ENCODE results near the gene INPP4A. TPM values are rescaled to one million over a fixed set of nuclear protein-coding genes. Genes with fewer than 3 reads are reported as not detected.

The INPP4A gene
- polyA plus RNA-seq, 1 experiment = 12.9 TPM

- Histone ChIP-seq H3K27me3 (ENCODE audit: control insufficient read depth, insufficient read depth, low read length) (no peaks in the 10 kb centered on the region), H3K4me3 (ENCODE audit: low read depth, low read length) (no peak overlapping the region), H3K9me3 (ENCODE audit: control insufficient read depth, insufficient read depth, low read length) (no peaks in the 10 kb centered on the region), H3K27ac (ENCODE audit: low read depth, low read length) (no peak overlapping the region)
- DNase-seq (ENCODE audit: low read depth, low spot score) = no peak
- ChIA-PET POLR2A (no interaction called here), CTCF (no interaction called here)
- no peak for TF ChIP-seq CTCF (IDR thresholded peaks at IDR 0.05; ENCODE audit: low read depth, low read length)
These were observed 76.6 kb downstream of the INPP4A start for GRCh38 chr2:98521266-98521665.

GRCh38 chr2:98522854-98523253, 78.2 kb downstream of the INPP4A start:
- POLR2A ChIA-PET = no interaction called here
- no peak overlapping the region for H3K4me3 ChIP-seq (ENCODE audit: low read depth, low read length)
- CTCF ChIA-PET = no interaction called here

GRCh38 chr2:98524168-98524567, 79.5 kb downstream of the INPP4A start:
- TF ChIP-seq CTCF (IDR thresholded peaks at IDR 0.05; ENCODE audit: low read depth, low read length) = no peak
- no peak overlapping the region for H3K4me3 ChIP-seq (ENCODE audit: low read depth, low read length)
- H3K27ac ChIP-seq (ENCODE audit: low read depth, low read length) = no peak overlapping the region
- no peaks in the 10 kb centered on the region for H3K9me3 ChIP-seq (ENCODE audit: control insufficient read depth, insufficient read depth, low read length)
- no peaks in the 10 kb centered on the region for H3K27me3 ChIP-seq (ENCODE audit: control insufficient read depth, insufficient read depth, low read length)
- CTCF ChIA-PET = no interaction called here
- POLR2A ChIA-PET = no interaction called here
- DNase-seq (ENCODE audit: low read depth, low spot score) = no peak

More at GRCh38 chr2:98522854-98523253, 78.2 kb downstream of the INPP4A start:
- no peak for TF ChIP-seq CTCF (IDR thresholded peaks at IDR 0.05; ENCODE audit: low read depth, low read length)
- DNase-seq (ENCODE audit: low read depth, low spot score) = no peak
- H3K9me3 ChIP-seq (ENCODE audit: control insufficient read depth, insufficient read depth, low read length) = no peaks in the 10 kb centered on the region
- H3K27me3 ChIP-seq (ENCODE audit: control insufficient read depth, insufficient read depth, low read length) = no peaks in the 10 kb centered on the region
- H3K27ac ChIP-seq (ENCODE audit: low read depth, low read length) = no peak overlapping the region

GRCh38 chr2:98528349-98528748, 83.7 kb downstream of the INPP4A start:
- Histone ChIP-seq H3K27ac (ENCODE audit: low read depth, low read length) (no peak overlapping the region), H3K4me3 (ENCODE audit: low read depth, low read length) (no peak overlapping the region), H3K27me3 (ENCODE audit: control insufficient read depth, insufficient read depth, low read length) (no peaks in the 10 kb centered on the region), H3K9me3 (ENCODE audit: control insufficient read depth, insufficient read depth, low read length) (no peaks in the 10 kb centered on the region)
- ChIA-PET POLR2A (interaction anchor here (0.7 kb wide), 1 partner anchor 520 kb away, joined by 5 read pairs; no protein-coding TSS in a partner anchor), CTCF (no interaction called here)
- no peak for TF ChIP-seq CTCF (IDR thresholded peaks at IDR 0.05; ENCODE audit: low read depth, low read length)
- no peak for DNase-seq (ENCODE audit: low read depth, low spot score)

GRCh38 chr2:98530114-98530513, 85.5 kb downstream of the INPP4A start:
- H3K27ac ChIP-seq (ENCODE audit: low read depth, low read length) = no peak overlapping the region
- no peaks in the 10 kb centered on the region for H3K27me3 ChIP-seq (ENCODE audit: control insufficient read depth, insufficient read depth, low read length)
- DNase-seq (ENCODE audit: low read depth, low spot score) = no peak
- ChIA-PET POLR2A (no interaction called here), CTCF (no interaction called here)
- no peak for TF ChIP-seq CTCF (IDR thresholded peaks at IDR 0.05; ENCODE audit: low read depth, low read length)
- H3K4me3 ChIP-seq (ENCODE audit: low read depth, low read length) = no peak overlapping the region
- no peaks in the 10 kb centered on the region for H3K9me3 ChIP-seq (ENCODE audit: control insufficient read depth, insufficient read depth, low read length)

Data from AG04450 (cell line).